ENCODE data around the gene RGS5.

The RGS5 gene

GRCh38 chr1:163144418-163144817 is 58.3 kb downstream of the RGS5 start:
- DNase-seq (ENCODE audit: low spot score) = no peak

- no peak for DNase-seq (ENCODE audit: low spot score)
These were observed 60.6 kb downstream of the RGS5 start for GRCh38 chr1:163142152-163142551.

GRCh38 chr1:163141556-163141955 is 61.2 kb downstream of the RGS5 start:
- DNase-seq (ENCODE audit: low spot score) = no peak

- DNase-seq (ENCODE audit: low spot score) = no peak
These were observed 65.0 kb downstream of the RGS5 start for GRCh38 chr1:163137556-163138265.

- no peak for DNase-seq (ENCODE audit: low spot score)
These were observed 70.7 kb downstream of the RGS5 start for GRCh38 chr1:163131981-163132380.

- DNase-seq (ENCODE audit: low spot score) = no peak
These were observed 72.4 kb downstream of the RGS5 start for GRCh38 chr1:163130225-163130856.

- no peak for DNase-seq (ENCODE audit: low spot score)
These were observed 74.4 kb downstream of the RGS5 start for GRCh38 chr1:163128282-163128681.

- DNase-seq (ENCODE audit: low spot score) = no peak
These were observed 77.9 kb downstream of the RGS5 start for GRCh38 chr1:163124812-163125211.

GRCh38 chr1:163120372-163120771 is 82.3 kb downstream of the RGS5 start:
- no peak for DNase-seq (ENCODE audit: low spot score)

- DNase-seq (ENCODE audit: low spot score) = no peak
These were observed 83.0 kb downstream of the RGS5 start for GRCh38 chr1:163119707-163120106.

GRCh38 chr1:163115887-163116286 is 86.8 kb downstream of the RGS5 start:
- DNase-seq (ENCODE audit: low spot score) = no peak

GRCh38 chr1:163107655-163108054 is 95.1 kb downstream of the RGS5 start:
- no peak for DNase-seq (ENCODE audit: low spot score)

GRCh38 chr1:163106364-163106987 is 96.2 kb downstream of the RGS5 start:
- DNase-seq (ENCODE audit: low spot score) = no peak

- DNase-seq (ENCODE audit: low spot score) = no peak
These were observed 98.2 kb downstream of the RGS5 start for GRCh38 chr1:163104385-163105099.

GRCh38 chr1:163102590-163102989 is 100.1 kb downstream of the RGS5 start:
- no peak for DNase-seq (ENCODE audit: low spot score)

- DNase-seq (ENCODE audit: low spot score) = no peak
These were observed 107.5 kb downstream of the RGS5 start for GRCh38 chr1:163095213-163095612.

- no peak for DNase-seq (ENCODE audit: low spot score)
These were observed 108.1 kb downstream of the RGS5 start for GRCh38 chr1:163094589-163094988.

- DNase-seq (ENCODE audit: low spot score) = no peak
These were observed 108.5 kb downstream of the RGS5 start for GRCh38 chr1:163094182-163094581.

- no peak for DNase-seq (ENCODE audit: low spot score)
These were observed 109.1 kb downstream of the RGS5 start for GRCh38 chr1:163093579-163093978.

- DNase-seq (ENCODE audit: low spot score) = no peak
These were observed 109.5 kb downstream of the RGS5 start for GRCh38 chr1:163093169-163093568.
